GM18868 (cell line): Measurements from ENCODE around the gene ADAMTS12.
"Not testable (repeated sequence)": the region's sequence is repeated elsewhere in the genome, so short reads cannot be mapped to it uniquely, and the experiment has no call there.

Experiments used
- ATAC-seq: cut with Tn5 transposase; IDR thresholded peaks from one replicate; pipeline ENCODE4 v1.9.1; 2021; ENCODE audit warnings: mild to moderate bottlenecking, moderate library complexity; ENCODE audit not compliant: unreplicated experiment

Gene ADAMTS12

GRCh38 chr5:33905381-33905780 lies 13.6 kb upstream of the ADAMTS12 start:
- no peak for ATAC-seq

DNA sequence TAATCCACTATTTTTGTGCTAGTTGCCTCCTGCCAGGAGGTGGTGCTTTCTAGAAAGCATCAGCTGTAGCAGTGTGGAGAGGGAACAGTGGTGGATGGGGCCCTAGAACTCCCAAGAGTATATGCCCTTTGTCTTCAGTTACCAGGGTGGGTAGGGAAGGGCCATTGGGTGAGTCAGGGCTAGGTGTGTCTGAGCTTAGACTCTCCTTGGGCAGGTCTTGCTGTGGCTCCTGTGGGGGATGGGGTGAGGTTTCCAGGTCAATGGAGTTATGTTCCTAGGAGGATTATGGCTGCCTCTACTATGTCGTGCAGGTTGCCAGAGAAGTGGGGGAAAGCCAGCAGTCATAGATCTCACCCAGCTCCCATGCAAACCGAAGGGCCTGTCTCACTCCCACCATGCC lies 11.3 kb upstream of the ADAMTS12 start:
- ATAC-seq, result no peak

GRCh38 chr5:33901156-33901555 lies 9.4 kb upstream of the ADAMTS12 start:
- ATAC-seq, result no peak

- ATAC-seq, result no peak
Measured at GRCh38 chr5:33894566-33894965, 2.8 kb upstream of the ADAMTS12 start.

DNA sequence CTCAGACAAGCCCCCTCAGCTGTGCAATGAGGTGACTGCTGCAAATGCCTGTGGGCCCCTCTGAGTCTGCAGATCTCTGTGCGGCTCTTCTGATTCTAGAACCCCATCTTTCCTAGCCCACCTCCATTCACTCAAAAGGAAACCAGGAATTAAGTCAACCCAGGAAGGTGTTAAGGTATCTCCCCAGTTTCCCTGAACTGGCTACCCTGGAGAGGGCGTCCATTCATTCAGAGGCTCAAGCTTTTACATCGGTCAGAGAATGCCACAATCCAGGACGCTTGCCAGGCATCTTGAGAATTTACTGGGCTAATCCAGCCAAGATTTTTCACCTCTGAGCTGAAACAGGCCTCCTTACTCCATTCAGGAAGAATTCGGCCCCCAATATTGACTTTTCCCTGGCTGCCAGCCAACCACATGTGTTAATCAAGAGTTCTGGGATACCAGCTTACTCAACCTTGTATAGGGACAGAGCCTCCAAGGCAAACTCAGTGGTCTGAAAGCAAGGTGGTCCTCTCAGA lies 889 bp upstream of the ADAMTS12 start:
- no peak for ATAC-seq

GRCh38 chr5:33891446-33891787 lies 373 bp downstream of the ADAMTS12 start:
- no peak for ATAC-seq

- peak; percentile 88 for ATAC-seq
Measured at GRCh38 chr5:33890131-33891032, 1.4 kb downstream of the ADAMTS12 start.

DNA sequence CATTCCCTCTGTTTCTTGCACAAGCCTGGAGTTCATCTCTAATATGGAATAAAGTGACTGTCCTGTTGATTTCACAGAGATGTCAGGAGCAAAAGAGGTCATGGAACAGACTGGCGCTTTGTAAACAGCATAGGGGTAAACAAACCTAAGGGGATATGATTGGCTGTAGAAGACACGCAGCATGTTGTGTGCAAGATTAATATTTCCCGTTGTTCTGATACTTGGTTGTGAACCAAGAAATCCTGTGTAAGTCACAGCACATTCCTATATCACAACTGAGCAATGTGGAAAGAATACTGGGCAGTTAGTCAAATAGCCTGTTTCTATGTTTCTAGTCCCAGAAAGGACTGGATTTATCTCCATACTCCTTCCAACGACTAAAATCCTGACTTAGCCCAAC lies 3.2 kb downstream of the ADAMTS12 start:
- no peak for ATAC-seq

- no peak for ATAC-seq
Measured at GRCh38 chr5:33887268-33887667, 4.5 kb downstream of the ADAMTS12 start.

GRCh38 chr5:33886283-33886682 lies 5.5 kb downstream of the ADAMTS12 start:
- ATAC-seq, result no peak

DNA sequence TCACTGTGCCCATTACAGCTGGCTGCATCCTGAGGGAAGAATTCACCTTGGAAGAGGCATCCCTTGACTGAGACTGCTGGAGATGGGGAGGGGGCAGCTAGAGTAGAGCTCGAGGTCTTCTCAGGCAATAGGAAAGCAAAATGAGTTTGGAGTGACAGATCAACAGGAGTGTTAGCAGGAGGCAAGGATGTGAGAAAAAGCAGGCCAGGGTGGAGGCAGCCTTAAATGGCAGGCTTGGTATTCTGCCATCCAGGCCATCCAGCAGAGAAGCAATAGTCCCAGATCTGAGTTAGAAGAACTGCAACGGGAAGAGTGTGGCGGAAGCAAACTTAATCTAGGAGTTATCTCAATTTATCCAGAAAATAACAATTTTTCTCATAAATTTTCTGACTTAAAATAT lies 6.1 kb downstream of the ADAMTS12 start:
- no peak for ATAC-seq

GRCh38 chr5:33883482-33883881 lies 8.3 kb downstream of the ADAMTS12 start:
- no peak for ATAC-seq

DNA sequence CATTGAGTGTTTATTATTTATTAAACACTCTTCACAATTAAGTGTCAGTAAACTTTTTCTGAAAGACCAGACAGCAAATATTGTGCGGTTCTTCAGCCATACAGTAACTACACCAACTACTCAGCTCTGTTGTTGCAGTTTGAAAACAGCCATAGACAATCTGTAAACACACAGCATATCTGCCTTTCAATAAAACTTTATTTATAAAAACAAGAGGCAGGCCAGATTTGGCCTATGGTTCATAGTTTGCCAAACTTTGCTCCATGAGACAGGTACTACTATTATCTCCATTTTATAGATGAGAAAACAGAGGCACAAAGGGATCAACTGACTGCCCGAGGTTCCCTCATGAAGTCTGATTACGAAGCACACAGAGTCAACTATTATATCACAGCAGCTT lies 11.5 kb downstream of the ADAMTS12 start:
- no peak for ATAC-seq

DNA sequence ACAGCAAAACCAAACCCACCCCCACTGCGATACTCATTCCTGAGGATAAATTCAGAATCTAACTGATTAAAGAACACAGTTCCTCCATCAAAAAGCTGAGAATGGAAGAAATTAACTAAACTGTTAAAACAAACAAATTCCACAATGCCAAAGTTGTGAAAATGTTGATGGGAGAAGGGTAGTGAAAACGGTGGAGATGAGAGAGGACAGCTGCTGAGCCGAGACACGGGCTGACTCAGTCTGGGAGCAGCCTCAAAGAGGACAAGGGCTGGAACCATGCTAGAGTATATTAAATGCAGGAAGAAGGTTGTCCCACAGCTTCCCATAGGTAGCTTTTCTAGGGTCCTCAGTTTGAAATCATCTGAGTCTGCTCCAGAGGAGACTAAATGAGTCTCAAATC lies 14.3 kb downstream of the ADAMTS12 start:
- no peak for ATAC-seq

- no peak for ATAC-seq
Measured at GRCh38 chr5:33867241-33867640, 24.5 kb downstream of the ADAMTS12 start.

GRCh38 chr5:33859177-33859576 lies 32.6 kb downstream of the ADAMTS12 start:
- ATAC-seq, result not testable (repeated sequence)

DNA sequence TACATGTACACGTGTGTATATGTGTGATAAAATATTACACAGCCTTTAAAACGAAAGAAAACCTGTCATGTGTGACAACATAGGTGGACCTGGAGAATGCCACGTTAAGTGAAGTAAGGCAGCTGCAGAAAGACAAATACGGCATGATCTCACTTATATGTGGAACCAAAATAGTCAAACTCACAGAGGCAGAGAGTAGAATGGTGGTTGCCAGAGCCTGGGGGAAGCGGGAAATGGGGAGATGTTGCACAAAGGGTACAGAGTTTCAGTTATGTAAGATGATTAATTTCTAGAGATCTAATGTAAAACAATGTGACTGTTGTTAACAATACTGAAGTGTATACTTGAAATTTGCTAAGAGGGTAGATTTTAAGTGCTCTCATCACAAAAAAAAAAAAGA lies 34.8 kb downstream of the ADAMTS12 start:
- peak; percentile 86 for ATAC-seq

DNA sequence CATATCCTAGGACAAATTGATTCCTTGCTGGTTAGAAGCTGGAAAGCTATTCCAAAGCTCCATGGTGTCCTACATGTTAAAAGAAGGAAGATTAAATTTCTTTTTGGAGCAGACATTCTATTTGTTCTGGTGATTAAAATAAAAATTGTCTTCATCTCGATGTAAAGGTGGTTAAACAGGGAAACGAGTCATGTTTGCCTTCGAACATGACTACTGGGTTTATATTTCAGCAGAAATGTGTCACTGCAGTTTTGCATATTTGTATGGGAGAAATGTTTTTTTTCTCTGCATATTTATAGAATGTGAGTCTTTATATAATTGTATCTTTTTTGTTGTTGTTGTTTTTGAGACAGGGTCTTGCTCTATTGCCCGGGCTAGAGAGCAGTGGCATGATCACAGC lies 36.4 kb downstream of the ADAMTS12 start:
- no peak for ATAC-seq

DNA sequence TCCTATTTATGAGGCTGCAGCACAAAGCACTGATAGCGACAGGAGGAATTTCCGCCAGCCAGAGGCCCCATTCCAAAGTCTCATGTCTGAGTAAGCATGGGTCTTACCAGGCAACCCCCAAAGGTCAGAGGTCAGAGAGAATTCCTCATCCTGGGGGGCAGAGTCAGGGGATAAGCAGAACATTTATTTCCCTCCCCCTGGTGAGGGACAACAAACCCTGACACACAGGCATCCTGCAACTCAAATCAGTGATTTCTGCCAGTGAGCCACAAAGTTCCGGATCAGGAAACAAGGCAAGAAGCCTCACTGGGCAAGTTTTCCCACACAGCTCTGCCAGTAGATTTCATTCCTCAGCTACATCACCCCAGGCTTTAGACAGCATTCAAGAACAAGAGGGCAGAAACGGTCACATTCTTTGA lies 37.0 kb downstream of the ADAMTS12 start:
- no peak for ATAC-seq

- no peak for ATAC-seq
Measured at GRCh38 chr5:33852837-33853236, 39.0 kb downstream of the ADAMTS12 start.

GRCh38 chr5:33852319-33852718 lies 39.5 kb downstream of the ADAMTS12 start:
- no peak for ATAC-seq

DNA sequence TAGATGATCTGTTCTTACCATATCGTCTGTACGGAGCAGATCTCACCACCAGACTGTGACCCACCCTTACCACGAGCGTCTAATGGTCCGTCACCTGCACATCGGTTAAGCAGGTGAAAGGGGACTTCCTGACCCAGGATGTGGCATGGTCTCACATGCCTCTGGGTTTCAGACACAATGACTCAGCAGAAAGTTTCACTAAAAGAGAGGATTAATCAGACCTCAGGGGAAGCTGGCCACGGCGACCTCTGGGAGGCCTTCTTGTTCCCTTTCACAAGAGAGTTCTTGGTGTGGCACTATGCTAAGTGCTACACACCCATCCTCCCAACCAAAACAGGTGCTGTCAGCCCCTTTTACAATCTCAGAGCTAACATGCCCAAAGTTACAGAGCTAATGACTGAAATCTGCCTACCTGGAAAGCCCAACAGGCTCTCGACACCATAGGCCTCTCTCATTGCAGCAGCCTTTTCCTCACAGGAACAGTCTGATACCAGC lies 41.6 kb downstream of the ADAMTS12 start:
- ATAC-seq, result peak; percentile 90
